Superior temporal gyrus (tissue), 1 donor: Measurements from ENCODE around the gene ALOX12B.
A peak's percentile ranks its signal among the peaks of the same experiment; 100 is the strongest.
"Not testable (repeated sequence)": the region's sequence is repeated elsewhere in the genome, so short reads cannot be mapped to it uniquely, and the experiment has no call there.

ENCODE experiments used
- DNase-seq: peaks from one replicate; pipeline ENCODE4 v3.0.0-alpha.2; 2016; ENCODE audit errors: extremely low spot score

Gene ALOX12B

DNA sequence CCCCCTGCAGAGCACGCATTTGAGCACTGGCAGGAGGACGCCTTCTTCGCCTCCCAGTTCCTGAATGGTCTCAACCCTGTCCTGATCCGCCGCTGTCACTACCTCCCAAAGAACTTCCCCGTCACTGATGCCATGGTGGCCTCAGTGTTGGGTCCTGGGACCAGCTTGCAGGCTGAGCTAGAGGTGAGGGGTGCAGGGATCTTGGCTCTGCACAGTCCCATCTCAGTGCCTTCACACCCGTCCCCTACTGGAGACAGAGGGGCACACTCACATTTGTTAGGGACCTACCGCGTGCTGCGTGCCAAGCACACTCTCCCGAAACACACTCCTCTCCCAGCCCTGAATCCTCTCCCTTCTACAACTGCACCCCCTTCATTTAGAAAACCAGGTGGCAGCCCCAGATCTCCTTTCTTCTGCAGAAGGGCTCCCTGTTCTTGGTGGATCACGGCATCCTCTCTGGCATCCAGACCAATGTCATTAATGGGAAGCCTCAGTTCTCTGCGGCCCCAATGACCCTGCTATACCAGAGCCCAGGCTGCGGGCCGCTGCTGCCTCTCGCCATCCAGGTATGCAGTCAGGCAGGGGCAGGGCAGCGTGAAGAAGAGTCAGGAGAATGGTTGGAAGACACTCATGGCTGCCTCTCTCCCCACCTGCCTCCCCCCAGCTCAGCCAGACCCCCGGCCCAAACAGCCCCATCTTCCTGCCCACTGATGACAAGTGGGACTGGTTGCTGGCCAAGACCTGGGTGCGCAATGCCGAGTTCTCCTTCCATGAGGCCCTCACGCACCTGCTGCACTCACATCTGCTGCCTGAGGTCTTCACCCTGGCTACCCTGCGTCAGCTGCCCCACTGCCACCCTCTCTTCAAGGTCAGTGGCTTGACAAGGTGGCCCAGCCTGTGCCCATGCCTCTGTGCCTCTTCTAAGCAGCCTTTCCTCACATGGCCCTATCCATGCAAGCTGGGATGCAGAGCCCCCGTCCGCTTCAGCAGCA, 42.4 kb downstream of the ALOX12B start:
- no peak for DNase-seq

DNA sequence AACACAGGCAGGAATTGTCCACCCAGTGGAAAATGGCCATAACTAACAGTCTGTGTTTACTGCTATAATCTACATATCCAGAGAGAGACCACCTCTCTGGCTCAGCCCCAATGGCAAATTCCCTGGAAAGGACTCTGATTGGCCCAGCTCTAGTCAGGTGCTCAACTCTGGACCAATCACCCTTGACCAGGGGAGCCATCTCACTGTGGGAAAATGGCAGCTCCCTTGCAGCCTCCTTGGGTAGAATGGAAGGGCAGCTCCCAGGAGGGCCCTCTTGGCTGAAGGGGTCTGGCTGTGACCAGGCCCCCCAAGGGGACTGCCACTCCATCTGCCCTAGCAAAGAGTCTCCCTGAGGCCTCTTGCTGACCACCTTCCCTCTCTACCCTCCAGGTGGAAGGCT, 45.5 kb downstream of the ALOX12B start:
- DNase-seq, result no peak

- peak; percentile 77 for DNase-seq
Observed at GRCh38 chr17:8041249-8041928, 46.1 kb downstream of the ALOX12B start.

- DNase-seq, result no peak
Observed at GRCh38 chr17:8039611-8040168, 47.8 kb downstream of the ALOX12B start.

GRCh38 chr17:8038954-8039610, 48.4 kb downstream of the ALOX12B start, which contains the start of gene ALOX15B:
ALOX15B (plus strand) TSS chr17:8039059; CDS start chr17:8039156, 97 bp downstream.
- DNase-seq, result no peak

- DNase-seq, result no peak
Observed at GRCh38 chr17:8032442-8032841, 55.1 kb downstream of the ALOX12B start.

DNA sequence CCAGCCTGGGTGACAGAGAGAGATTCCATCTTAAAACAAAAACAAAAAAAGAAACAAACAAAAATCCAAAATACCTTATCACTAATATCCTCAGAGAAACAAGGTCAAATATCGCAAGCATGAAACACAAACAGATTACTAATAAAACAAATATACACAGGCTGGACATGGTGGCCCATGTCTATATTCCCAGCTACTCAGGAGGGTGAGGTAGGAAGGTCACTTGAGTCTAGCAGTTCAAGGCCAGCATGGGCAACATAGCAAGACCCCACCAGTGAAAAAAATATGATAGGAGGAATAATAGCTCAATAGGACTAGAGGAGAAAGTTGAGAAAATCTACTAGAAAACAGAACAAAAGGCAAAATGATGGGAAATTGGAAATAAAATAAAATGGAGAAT, 55.6 kb downstream of the ALOX12B start:
- DNase-seq, result no peak

DNA sequence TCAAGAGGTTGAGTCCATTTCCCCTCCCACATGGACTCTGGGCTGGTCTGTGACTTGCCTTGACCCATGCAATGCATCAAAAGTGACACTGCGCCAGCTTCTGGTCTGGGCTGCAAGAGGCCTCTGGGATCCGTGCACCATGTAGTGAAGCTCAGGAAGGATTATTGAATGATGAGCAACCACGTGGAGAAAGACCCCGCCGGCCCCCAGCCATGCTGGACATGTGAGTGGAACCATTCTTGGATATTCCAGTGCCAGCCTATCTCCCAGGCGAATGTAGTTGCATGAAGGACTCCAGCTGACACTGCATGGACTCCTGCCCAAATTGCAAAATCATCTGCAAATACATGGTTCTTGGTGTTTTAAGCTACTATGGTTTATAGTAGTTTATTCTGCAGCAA, 56.3 kb downstream of the ALOX12B start:
- no peak for DNase-seq

- DNase-seq, result no peak
Observed at GRCh38 chr17:8029121-8029520, 58.4 kb downstream of the ALOX12B start.

DNA sequence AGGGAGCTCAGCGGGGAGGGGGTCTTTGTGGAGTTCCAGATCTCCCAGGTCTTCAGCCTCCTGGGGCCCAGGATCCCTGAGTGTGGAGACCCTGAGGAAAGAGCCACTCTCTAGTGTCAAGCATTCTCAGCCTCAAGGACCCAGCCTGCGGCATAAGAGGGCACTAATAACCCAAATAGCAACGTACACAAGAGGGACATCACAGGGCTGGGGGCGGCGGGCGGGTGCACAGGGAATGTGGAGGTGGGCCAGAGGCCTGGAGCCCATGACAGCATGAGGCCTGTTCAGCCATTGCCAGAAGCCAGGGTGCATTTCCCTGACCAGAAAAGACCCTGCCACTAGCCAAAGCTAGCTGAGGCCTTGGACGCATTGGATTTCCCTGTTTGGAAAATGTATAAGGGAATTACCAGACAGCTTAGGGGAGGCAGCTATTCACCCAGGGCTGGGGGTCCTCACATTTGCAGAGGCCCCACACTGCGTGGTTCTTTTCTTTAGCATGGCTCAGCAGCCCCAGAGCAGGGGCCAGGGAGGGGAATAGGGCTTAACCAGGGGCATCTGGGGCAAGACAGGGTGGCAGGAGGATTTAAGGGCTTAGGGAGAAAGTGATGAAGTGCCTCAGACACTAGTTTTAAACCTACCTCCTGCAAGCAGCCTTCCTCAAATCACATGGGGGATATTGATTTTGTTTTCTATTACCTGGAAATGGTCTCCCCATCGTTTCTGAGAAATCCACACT, 62.2 kb downstream of the ALOX12B start:
- no peak for DNase-seq

- not testable (repeated sequence) for DNase-seq
Observed at GRCh38 chr17:8024161-8024560, 63.4 kb downstream of the ALOX12B start.
